HepG2 (cell line): ENCODE results near the gene PODN. TPM values are rescaled to one million over a fixed set of nuclear protein-coding genes. Genes with fewer than 3 reads are reported as not detected.

Source experiments
- CEBPG ChIP-seq: IDR thresholded peaks from 2 replicates; pipeline ENCODE4 v1.6.1; 2016
- HDAC1 ChIP-seq: sonication (generic); formaldehyde crosslinking; IDR thresholded peaks from 2 replicates; pipeline ENCODE4 v1.5.1; 2020; ENCODE audit warnings: mild to moderate bottlenecking, missing genetic modification reagents
- HMG20B ChIP-seq: conservative IDR thresholded peaks from 2 replicates; pipeline ENCODE4 v1.6.1; 2016; ENCODE audit warnings: missing genetic modification reagents, missing compliant biosample characterization
- IKZF5 ChIP-seq: IDR thresholded peaks from 2 replicates; pipeline ENCODE4 v1.6.1; 2018; ENCODE audit warnings: missing genetic modification reagents, mild to moderate bottlenecking, missing compliant biosample characterization
- KAT8 ChIP-seq: IDR thresholded peaks from 2 replicates; pipeline ENCODE4 v1.6.1; 2016; ENCODE audit warnings: missing genetic modification reagents, missing compliant biosample characterization
- KLF16 ChIP-seq, 2 experiments: sonication (generic) in 1 of 2; formaldehyde crosslinking in 1 of 2; IDR thresholded peaks; 2 replicates each; pipeline versions ENCODE4 v1.6.1 to v1.8.0; 2016 to 2023; ENCODE audit warnings: missing genetic modification reagents in 2 of 2, missing compliant biosample characterization in 1 of 2
- KMT2B ChIP-seq: IDR thresholded peaks from 2 replicates; pipeline ENCODE4 v1.6.1; 2016; ENCODE audit warnings: missing genetic modification reagents, missing compliant biosample characterization
- LBX2 ChIP-seq: sonication (generic); formaldehyde crosslinking; IDR thresholded peaks from 2 replicates; pipeline ENCODE4 v1.5.0; 2020; ENCODE audit warnings: missing genetic modification reagents, mild to moderate bottlenecking, borderline replicate concordance
- NFATC3 ChIP-seq: sonication (generic); formaldehyde crosslinking; IDR thresholded peaks from 2 replicates; pipeline ENCODE4 v1.5.1; 2020; ENCODE audit warnings: mild to moderate bottlenecking, missing genetic modification reagents
- NR2F1 ChIP-seq, 2 experiments: fragments of 450-650 bp in 1 of 2; formaldehyde crosslinking in 1 of 2; IDR thresholded peaks; 2 replicates each; pipeline versions ENCODE4 v1.5.0 to v1.6.1; 2016 to 2020; ENCODE audit warnings: mild to moderate bottlenecking in 1 of 2, missing compliant biosample characterization in 1 of 2, missing genetic modification reagents in 1 of 2, moderate library complexity in 1 of 2
- RCOR2 ChIP-seq: IDR thresholded peaks from 2 replicates; pipeline ENCODE4 v1.6.1; 2016; ENCODE audit warnings: missing biosample characterization, missing genetic modification reagents
- SAP130 ChIP-seq: IDR thresholded peaks from 2 replicates; pipeline ENCODE4 v1.6.1; 2016; ENCODE audit warnings: low read depth
- SIN3A ChIP-seq: IDR thresholded peaks from 2 replicates; pipeline ENCODE4 v1.6.1; 2011; ENCODE audit warnings: low read depth, mild to moderate bottlenecking, control low read depth, low read length, borderline replicate concordance
- SIX4 ChIP-seq: sonication (generic); formaldehyde crosslinking; IDR thresholded peaks from 2 replicates; pipeline ENCODE4 v1.4.0; 2020; ENCODE audit warnings: missing genetic modification reagents
- SOX6 ChIP-seq, 2 experiments: fragments of 450-650 bp in 1 of 2; sonication (generic) in 1 of 2; formaldehyde crosslinking in 1 of 2; IDR thresholded peaks; 2 replicates each; pipeline versions ENCODE4 v1.4.0 to v1.6.1; 2017 to 2020; ENCODE audit warnings: antibody characterized with exemption in 1 of 2, mild to moderate bottlenecking in 1 of 2, missing genetic modification reagents in 1 of 2
- STAT6 ChIP-seq: sonication (generic); formaldehyde crosslinking; IDR thresholded peaks from 2 replicates; pipeline ENCODE4 v1.4.0; 2020; ENCODE audit warnings: missing genetic modification reagents, mild to moderate bottlenecking, borderline replicate concordance
- TOE1 ChIP-seq: sonication (generic); formaldehyde crosslinking; IDR thresholded peaks from 2 replicates; pipeline ENCODE4 v1.4.0; 2020; ENCODE audit warnings: mild to moderate bottlenecking, missing genetic modification reagents
- ZFP37 ChIP-seq: sonication (generic); formaldehyde crosslinking; IDR thresholded peaks from 2 replicates; pipeline ENCODE4 v1.4.0; 2020; ENCODE audit warnings: missing genetic modification reagents, borderline replicate concordance
- ZNF101 ChIP-seq: sonication (generic); formaldehyde crosslinking; IDR thresholded peaks from 2 replicates; pipeline ENCODE4 v1.4.0; 2020; ENCODE audit warnings: mild to moderate bottlenecking, low read depth, missing genetic modification reagents, borderline replicate concordance
- ZNF281 ChIP-seq: sonication (generic); formaldehyde crosslinking; IDR thresholded peaks from 2 replicates; pipeline ENCODE4 v1.4.0; 2020; ENCODE audit warnings: missing genetic modification reagents, borderline replicate concordance
- ZNF556 ChIP-seq: sonication (generic); formaldehyde crosslinking; IDR thresholded peaks from 2 replicates; pipeline ENCODE4 v1.4.0; 2020; ENCODE audit warnings: mild to moderate bottlenecking, missing genetic modification reagents, borderline replicate concordance
- ZNF737 ChIP-seq: sonication (generic); formaldehyde crosslinking; IDR thresholded peaks from 2 replicates; pipeline ENCODE4 v1.5.0; 2020; ENCODE audit warnings: missing genetic modification reagents, mild to moderate bottlenecking, borderline replicate concordance
- ZNF772 ChIP-seq: sonication (generic); formaldehyde crosslinking; IDR thresholded peaks from 2 replicates; pipeline ENCODE4 v1.5.0; 2020; ENCODE audit warnings: mild to moderate bottlenecking, missing genetic modification reagents
- polyA plus RNA-seq, 8 experiments: library from polyadenylated mRNA; depleted of rRNA in 3 of 8; stranded (reverse) in 7 of 8; unstranded in 1 of 8; fragments of >200 nt; fragmentation: Illumina TruSeq in 4 of 8; extraction: Trizol in 4 of 8; gene quantifications; 2 replicates each; pipeline versions ENCODE4 v1.2.1 to v1.2.3, GENCODE V29; 2011 to 2016; ENCODE audit warnings: low read depth in 4 of 8, missing spikeins in 1 of 8, mixed read lengths in 1 of 8; ENCODE audit not compliant: insufficient read depth in 1 of 8
- total RNA-seq, 5 experiments: library from RNA; depleted of rRNA; stranded (reverse); fragments of >200 nt; fragmentation: Illumina TruSeq; extraction: Trizol; gene quantifications; 2 replicates each; pipeline ENCODE4 v1.2.3, GENCODE V29; 2016; ENCODE audit warnings: low read depth in 1 of 5

The PODN gene
- total and polyA plus RNA-seq, 2 of the 13 experiments (the other 11 are each of a cell fraction or from before 2014, with no cell fraction given) = 0.13 TPM; not detected in 1

- TF ChIP-seq ZNF556 (CRISPR knock-in tag) (peak; percentile 44; the same call in 1 of the 2 replicates), NR2F1 (CRISPR knock-in tag; IDR thresholded peaks at IDR 0.05) (peak; percentile 75 to 84), SIX4 (CRISPR knock-in tag) (peak; percentile 50; the same call in 1 of the 2 replicates), ZNF101 (CRISPR knock-in tag) (no peak), KLF16 (CRISPR knock-in tag; IDR thresholded peaks at IDR 0.05) (peak in 1 of 2 experiments; percentile 51; a peak in 2 of 4 replicates), ZNF772 (CRISPR knock-in tag) (0 out of 2 replicates have a peak, but pooled peaks have one; percentile 27), KAT8 (CRISPR knock-in tag) (peak; percentile 64; the same call in 1 of the 2 replicates), ZFP37 (CRISPR knock-in tag) (no peak), CEBPG (peak; percentile 96), ZNF281 (peak; percentile 24; the same call in 1 of the 2 replicates), LBX2 (no peak), STAT6 (CRISPR knock-in tag) (no peak), HMG20B (no peak), TOE1 (CRISPR knock-in tag) (no peak), SOX6 (IDR thresholded peaks at IDR 0.05) (no peak), SOX6 (CRISPR knock-in tag; IDR thresholded peaks at IDR 0.05) (peak; percentile 67), HDAC1 (CRISPR knock-in tag) (peak; percentile 88), NFATC3 (CRISPR knock-in tag) (no peak), RCOR2 (peak; percentile 38; the same call in 1 of the 2 replicates), IKZF5 (peak; percentile 66; the same call in 1 of the 2 replicates), SAP130 (peak; percentile 97), ZNF737 (CRISPR knock-in tag) (no peak), KMT2B (CRISPR knock-in tag) (peak; percentile 39; the same call in 1 of the 2 replicates), SIN3A (peak; percentile 87; the same call in 1 of the 2 replicates)
These were observed 36.8 kb upstream of the PODN start (continued) for GRCh38 chr1:53025034-53025768.
